Ascending aorta (tissue), 2 donors: Measurements from ENCODE around the gene CA10. TPM values are rescaled to one million over a fixed set of nuclear protein-coding genes. Genes with fewer than 3 reads are reported as not detected.

ENCODE experiments used
- DNase-seq, 2 donors: peaks; one replicate each; pipeline ENCODE4 v3.0.0-alpha.2; 2019; ENCODE audit warnings: low spot score in 2 of 2
- H3K27ac ChIP-seq, 2 donors: fragments of 200-600 bp; sonication (generic); one replicate each; pipeline ENCODE4 v1.5.1; 2016 to 2017; ENCODE audit warnings: mild to moderate bottlenecking in 1 of 2
- H3K27me3 ChIP-seq: fragments of 200-600 bp; sonication (generic); one replicate; pipeline ENCODE4 v1.5.1; 2017
- H3K36me3 ChIP-seq, 2 donors: fragments of 200-600 bp; sonication (generic); one replicate each; pipeline ENCODE4 v1.5.1; 2016
- H3K4me1 ChIP-seq, 2 donors: fragments of 200-600 bp; sonication (generic); one replicate each; pipeline ENCODE4 v1.5.1; 2016 to 2017; ENCODE audit warnings: mild to moderate bottlenecking in 1 of 2
- H3K4me3 ChIP-seq, 2 donors: fragments of 200-600 bp; sonication (generic); one replicate each; pipeline ENCODE4 v1.5.1; 2016 to 2017; ENCODE audit warnings: mild to moderate bottlenecking in 1 of 2
- H3K9me3 ChIP-seq, 2 donors: fragments of 200-600 bp; sonication (generic); one replicate each; pipeline ENCODE4 v1.5.1; 2016
- intact Hi-C: fragments of 100-400 bp; cut with DNase I; formaldehyde crosslinking; loops from one replicate; pipeline ENCODE4 v1.15.1; 2023
- total RNA-seq: library from RNA; depleted of rRNA; stranded (reverse); fragments of >200 nt; gene quantifications from one replicate; pipeline ENCODE4 v1.1.0, GENCODE V29; 2016
- TF ChIP-seq, protein P1 (sequence below), 3 experiments: fragments of 200-600 bp in 2 of 3; fragments of 450-650 bp in 1 of 3; sonication (generic) in 2 of 3; IDR thresholded peaks; one replicate each; pipeline ENCODE4 v1.5.1; 2016 to 2019; ENCODE audit warnings: antibody characterized with exemption in 3 of 3, mild to moderate bottlenecking in 1 of 3, moderate library complexity in 1 of 3

CA10 gene
- total RNA-seq, 1 donor from 2014 or later = not detected

- H3K4me1 ChIP-seq = no peaks in the 10 kb centered on the region
- TF ChIP-seq, protein P1, sequence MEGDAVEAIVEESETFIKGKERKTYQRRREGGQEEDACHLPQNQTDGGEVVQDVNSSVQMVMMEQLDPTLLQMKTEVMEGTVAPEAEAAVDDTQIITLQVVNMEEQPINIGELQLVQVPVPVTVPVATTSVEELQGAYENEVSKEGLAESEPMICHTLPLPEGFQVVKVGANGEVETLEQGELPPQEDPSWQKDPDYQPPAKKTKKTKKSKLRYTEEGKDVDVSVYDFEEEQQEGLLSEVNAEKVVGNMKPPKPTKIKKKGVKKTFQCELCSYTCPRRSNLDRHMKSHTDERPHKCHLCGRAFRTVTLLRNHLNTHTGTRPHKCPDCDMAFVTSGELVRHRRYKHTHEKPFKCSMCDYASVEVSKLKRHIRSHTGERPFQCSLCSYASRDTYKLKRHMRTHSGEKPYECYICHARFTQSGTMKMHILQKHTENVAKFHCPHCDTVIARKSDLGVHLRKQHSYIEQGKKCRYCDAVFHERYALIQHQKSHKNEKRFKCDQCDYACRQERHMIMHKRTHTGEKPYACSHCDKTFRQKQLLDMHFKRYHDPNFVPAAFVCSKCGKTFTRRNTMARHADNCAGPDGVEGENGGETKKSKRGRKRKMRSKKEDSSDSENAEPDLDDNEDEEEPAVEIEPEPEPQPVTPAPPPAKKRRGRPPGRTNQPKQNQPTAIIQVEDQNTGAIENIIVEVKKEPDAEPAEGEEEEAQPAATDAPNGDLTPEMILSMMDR (IDR thresholded peaks at IDR 0.05) = no peak
- no peak overlapping the region for H3K27ac ChIP-seq
- no peak overlapping the region for H3K4me3 ChIP-seq
- DNase-seq = no peak
- no peaks in the 10 kb centered on the region for H3K36me3 ChIP-seq
- intact Hi-C loops = no loop called here
- H3K27me3 ChIP-seq = no peaks in the 10 kb centered on the region
- no peaks in the 10 kb centered on the region for H3K9me3 ChIP-seq
Observed at GRCh38 chr17:51668963-51669246, 489.6 kb downstream of the CA10 start.

DNA sequence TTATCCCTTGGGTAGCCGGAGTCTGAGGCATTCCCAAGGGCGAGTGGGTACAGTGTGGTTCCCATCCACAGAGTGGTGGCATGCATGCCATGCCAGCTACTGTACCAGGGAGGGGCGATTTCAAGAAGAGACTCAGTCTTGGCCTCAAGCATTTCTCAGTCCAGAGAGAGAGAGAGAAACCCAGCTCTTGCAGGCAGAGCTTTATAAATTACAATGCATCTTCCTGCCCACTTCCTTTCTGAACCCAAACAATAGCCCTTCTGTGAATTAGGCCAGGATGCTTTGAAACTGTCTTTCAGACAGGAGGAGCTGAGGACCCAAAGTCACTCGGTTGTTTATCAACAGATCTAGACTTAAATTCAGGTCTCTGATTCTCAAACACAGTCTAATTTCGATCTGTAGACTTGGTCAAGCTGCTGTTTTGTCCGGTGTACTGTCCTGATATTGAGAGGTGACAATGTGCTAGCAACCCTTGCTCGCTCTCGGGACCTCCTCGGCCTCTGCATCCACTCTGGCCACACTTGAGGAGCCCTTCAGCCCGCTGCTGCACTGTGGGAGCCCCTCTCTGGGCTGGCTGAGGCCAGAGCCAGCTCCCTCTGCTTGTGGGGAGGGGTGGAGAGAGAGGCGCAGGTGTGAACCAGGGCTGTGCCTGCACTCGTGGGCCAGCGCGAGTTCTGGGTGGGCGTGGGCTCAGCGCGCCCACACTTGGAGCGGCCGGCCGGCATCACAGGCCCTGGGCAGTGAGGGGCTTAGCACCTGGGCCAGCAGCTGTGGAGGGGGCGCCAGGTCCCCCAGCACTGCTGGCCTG lies 490.2 kb downstream of the CA10 start:
- intact Hi-C loops = no loop called here
- Histone ChIP-seq H3K9me3 (no peaks in the 10 kb centered on the region), H3K27ac (no peak overlapping the region), H3K36me3 (no peaks in the 10 kb centered on the region), H3K4me3 (no peak overlapping the region), H3K4me1 (no peaks in the 10 kb centered on the region), H3K27me3 (no peaks in the 10 kb centered on the region)
- DNase-seq = no peak
- TF ChIP-seq, protein P1 (IDR thresholded peaks at IDR 0.05) = no peak

DNA sequence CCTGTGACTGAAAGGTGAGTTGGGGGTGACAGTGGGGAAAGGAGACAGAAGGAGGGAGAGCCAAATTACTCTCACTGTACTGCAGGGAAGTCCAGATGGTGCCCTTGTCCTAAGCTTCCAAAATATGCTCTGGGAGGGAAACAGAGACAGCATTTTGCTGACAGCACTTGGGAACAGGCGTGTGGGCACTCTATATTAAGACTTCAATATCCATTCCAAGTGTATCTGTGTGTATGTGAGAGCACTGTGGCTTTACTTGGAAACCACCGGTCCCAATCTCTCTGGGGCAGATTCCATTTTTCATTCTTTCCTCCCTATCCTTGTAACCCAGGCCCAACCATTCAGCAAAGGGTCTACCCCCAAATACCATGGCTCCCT lies 490.8 kb downstream of the CA10 start:
- H3K4me3 ChIP-seq = no peak overlapping the region
- no peaks in the 10 kb centered on the region for H3K27me3 ChIP-seq
- TF ChIP-seq, protein P1 (IDR thresholded peaks at IDR 0.05) = no peak
- no peaks in the 10 kb centered on the region for H3K9me3 ChIP-seq
- intact Hi-C loops = no loop called here
- no peak overlapping the region for H3K27ac ChIP-seq
- no peaks in the 10 kb centered on the region for H3K4me1 ChIP-seq
- H3K36me3 ChIP-seq = no peaks in the 10 kb centered on the region
- no peak for DNase-seq

DNA sequence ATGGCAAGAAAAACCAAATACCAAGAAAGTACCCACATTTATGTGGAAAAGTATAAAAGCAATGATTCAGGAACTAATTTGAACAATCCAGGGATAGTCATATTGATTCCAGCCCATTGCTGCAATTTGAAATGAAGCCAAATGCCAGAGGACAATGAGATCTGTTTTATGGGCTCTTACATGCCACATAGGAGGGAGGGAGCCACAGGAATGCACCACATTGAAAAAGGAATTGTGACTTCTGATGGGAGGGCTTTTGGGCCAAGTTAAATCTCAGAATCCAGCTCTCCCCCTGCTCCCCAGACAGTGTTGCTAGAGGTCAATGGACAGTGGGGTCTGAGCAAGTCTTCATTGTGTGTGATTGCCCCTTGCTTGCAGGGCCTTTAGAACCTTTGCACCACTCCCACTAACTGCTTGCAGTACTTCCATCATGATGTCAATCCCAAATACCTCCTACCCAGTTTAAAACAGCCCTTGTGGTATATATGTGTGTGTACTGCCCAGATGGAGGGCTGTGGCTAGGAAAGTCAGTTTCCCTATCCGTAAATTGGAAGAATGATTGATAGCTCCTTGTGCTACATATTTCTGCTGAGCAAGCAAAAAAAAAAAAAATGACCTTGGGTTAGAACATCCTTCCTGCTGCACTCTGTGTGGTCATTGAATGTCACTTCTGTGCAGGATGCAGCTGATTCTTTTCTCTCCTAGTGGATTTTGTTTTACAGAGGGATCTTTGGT lies 491.4 kb downstream of the CA10 start:
- intact Hi-C loops = no loop called here
- Histone ChIP-seq H3K36me3 (no peaks in the 10 kb centered on the region), H3K4me1 (no peaks in the 10 kb centered on the region), H3K27ac (no peak overlapping the region), H3K4me3 (no peak overlapping the region), H3K9me3 (no peaks in the 10 kb centered on the region), H3K27me3 (no peaks in the 10 kb centered on the region)
- TF ChIP-seq, protein P1 (IDR thresholded peaks at IDR 0.05) = no peak
- DNase-seq = no peak

DNA sequence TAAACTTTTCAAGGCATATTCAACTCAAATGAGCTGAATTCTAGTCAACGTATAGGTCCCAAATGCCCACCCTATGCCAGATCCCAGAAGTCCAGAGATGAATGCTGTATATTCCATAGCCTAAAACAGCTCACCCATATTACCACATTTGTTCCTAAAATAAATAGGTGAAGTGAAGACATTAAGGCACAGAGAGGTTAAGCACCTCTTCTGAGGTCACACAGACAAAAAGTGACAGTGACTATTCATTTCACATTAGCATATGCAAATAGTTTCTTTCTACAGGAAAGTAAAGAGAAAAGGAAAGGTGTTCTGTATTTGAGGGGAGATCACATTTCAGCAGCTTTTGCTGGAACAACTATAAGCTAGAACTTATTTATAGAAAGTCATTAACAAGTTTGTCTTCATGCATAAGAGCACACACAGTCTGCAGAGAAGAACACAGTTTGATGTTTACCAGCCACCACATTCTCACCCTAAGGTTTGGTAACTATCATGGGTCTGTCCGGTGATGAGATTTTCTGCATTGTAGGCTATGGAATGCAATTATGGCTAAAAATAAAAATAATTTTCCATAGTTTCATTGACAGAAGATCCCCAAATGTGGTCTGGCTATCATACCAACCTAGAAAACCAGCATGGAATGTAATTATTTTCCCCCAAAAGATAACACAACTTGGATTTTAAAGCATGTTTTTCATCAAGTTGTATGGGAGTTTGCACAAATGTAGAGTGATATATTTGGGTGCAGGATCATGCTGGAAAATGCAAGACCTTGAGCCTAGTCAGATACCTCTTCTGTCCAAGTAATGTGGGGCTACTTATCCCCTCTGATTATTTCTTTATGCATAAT lies 496.1 kb downstream of the CA10 start:
- DNase-seq = no peak
- Histone ChIP-seq H3K4me3 (no peak overlapping the region), H3K9me3 (no peaks in the 10 kb centered on the region), H3K4me1 (no peaks in the 10 kb centered on the region), H3K27ac (no peak overlapping the region), H3K36me3 (no peaks in the 10 kb centered on the region), H3K27me3 (no peaks in the 10 kb centered on the region)
- intact Hi-C loops = no loop called here
- TF ChIP-seq, protein P1 (IDR thresholded peaks at IDR 0.05) = no peak
